ENCODE data around the gene ZNF746. TPM values are rescaled to one million over a fixed set of nuclear protein-coding genes. Genes with fewer than 3 reads are reported as not detected.
A peak's percentile ranks its signal among the peaks of the same experiment; 100 is the strongest.

Gene ZNF746
- total RNA-seq, 2 experiments from 2014 or later, result 19.7 to 21.4 TPM

- CTCF ChIA-PET, result no interaction called here
- POLR2A ChIA-PET, result no interaction called here
- peaks cover 1% of the 10 kb centered on the region for H3K4me1 Mint-ChIP-seq (ENCODE audit: low read depth)
- ATAC-seq (peak; percentile 38), DNase-seq (no peak)
- no peak overlapping the region for H3K27ac Mint-ChIP-seq
- no peaks in the 10 kb centered on the region for H3K27me3 Mint-ChIP-seq (ENCODE audit: low read depth)
- peaks cover 76% of the 10 kb centered on the region for H3K36me3 Mint-ChIP-seq (ENCODE audit: low read depth)
- H3K4me3 Mint-ChIP-seq, result no peak overlapping the region
- H3K9me3 Mint-ChIP-seq (ENCODE audit: insufficient read depth), result no peaks in the 10 kb centered on the region
Measured at GRCh38 chr7:149489391-149490024, 8.1 kb downstream of the ZNF746 start.

GRCh38 chr7:149479568-149479967 is 18.0 kb downstream of the ZNF746 start:
- Mint-ChIP-seq H3K4me1 (ENCODE audit: low read depth) (no peaks in the 10 kb centered on the region), H3K36me3 (ENCODE audit: low read depth) (peaks cover 50% of the 10 kb centered on the region), H3K27ac (no peak overlapping the region), H3K27me3 (ENCODE audit: low read depth) (no peaks in the 10 kb centered on the region), H3K4me3 (no peak overlapping the region), H3K9me3 (ENCODE audit: insufficient read depth) (no peaks in the 10 kb centered on the region)
- ATAC-seq (no peak), DNase-seq (no peak)
- ChIA-PET CTCF (no interaction called here), POLR2A (no interaction called here)

GRCh38 chr7:149478754-149479153 is 18.9 kb downstream of the ZNF746 start:
- ChIA-PET POLR2A (no interaction called here), CTCF (no interaction called here)
- no peak overlapping the region for H3K4me3 Mint-ChIP-seq
- H3K27me3 Mint-ChIP-seq (ENCODE audit: low read depth), result no peaks in the 10 kb centered on the region
- DNase-seq (no peak), ATAC-seq (no peak)
- no peaks in the 10 kb centered on the region for H3K4me1 Mint-ChIP-seq (ENCODE audit: low read depth)
- H3K27ac Mint-ChIP-seq, result no peak overlapping the region
- H3K9me3 Mint-ChIP-seq (ENCODE audit: insufficient read depth), result no peaks in the 10 kb centered on the region
- H3K36me3 Mint-ChIP-seq (ENCODE audit: low read depth), result peaks cover 53% of the 10 kb centered on the region

- Mint-ChIP-seq H3K9me3 (ENCODE audit: insufficient read depth) (no peaks in the 10 kb centered on the region), H3K36me3 (ENCODE audit: low read depth) (peaks cover 60% of the 10 kb centered on the region), H3K4me3 (no peak overlapping the region), H3K27ac (peak overlapping the region; percentile 33), H3K4me1 (ENCODE audit: low read depth) (no peaks in the 10 kb centered on the region), H3K27me3 (ENCODE audit: low read depth) (no peaks in the 10 kb centered on the region)
- ATAC-seq (no peak), DNase-seq (no peak)
- POLR2A ChIA-PET, result no interaction called here
- CTCF ChIA-PET, result no interaction called here
Measured at GRCh38 chr7:149477494-149478443, 19.8 kb downstream of the ZNF746 start.

- H3K27ac Mint-ChIP-seq, result no peak overlapping the region
- POLR2A ChIA-PET, result interaction anchor here (1.7 kb wide), 1 partner anchor 16 kb away, joined by 5 read pairs; the partner anchor contains the start of gene ZNF777
- no peaks in the 10 kb centered on the region for H3K27me3 Mint-ChIP-seq (ENCODE audit: low read depth)
- no peak overlapping the region for H3K4me3 Mint-ChIP-seq
- ATAC-seq, result no peak
- no peaks in the 10 kb centered on the region for H3K9me3 Mint-ChIP-seq (ENCODE audit: insufficient read depth)
- CTCF ChIA-PET, result no interaction called here
- no peak for DNase-seq
- H3K36me3 Mint-ChIP-seq (ENCODE audit: low read depth), result peaks cover 70% of the 10 kb centered on the region
- no peaks in the 10 kb centered on the region for H3K4me1 Mint-ChIP-seq (ENCODE audit: low read depth)
Measured at GRCh38 chr7:149476791-149477190, 20.8 kb downstream of the ZNF746 start.

- Mint-ChIP-seq H3K36me3 (ENCODE audit: low read depth) (peaks cover 77% of the 10 kb centered on the region), H3K9me3 (ENCODE audit: insufficient read depth) (no peaks in the 10 kb centered on the region), H3K4me3 (no peak overlapping the region), H3K4me1 (ENCODE audit: low read depth) (no peaks in the 10 kb centered on the region), H3K27me3 (ENCODE audit: low read depth) (no peaks in the 10 kb centered on the region), H3K27ac (no peak overlapping the region)
- ATAC-seq, result peak; percentile 30
- no peak for DNase-seq
- ChIA-PET CTCF (interaction anchor here (1.5 kb wide), 1 partner anchor 126 kb away, joined by 3 read pairs; no protein-coding TSS in a partner anchor), POLR2A (interaction anchor here (0.7 to 1.7 kb wide), 2 partner anchors 15 to 187 kb away, joined by 3 to 5 read pairs; partner anchors contain the start of gene ZNF777)
Measured at GRCh38 chr7:149475121-149476045, 22.2 kb downstream of the ZNF746 start.

- no peak overlapping the region for H3K27ac Mint-ChIP-seq
- CTCF ChIA-PET, result interaction anchor here (1.5 kb wide), 1 partner anchor 127 kb away, joined by 3 read pairs; no protein-coding TSS in a partner anchor
- H3K36me3 Mint-ChIP-seq (ENCODE audit: low read depth), result peaks cover 77% of the 10 kb centered on the region
- H3K4me1 Mint-ChIP-seq (ENCODE audit: low read depth), result no peaks in the 10 kb centered on the region
- ATAC-seq, result no peak
- H3K27me3 Mint-ChIP-seq (ENCODE audit: low read depth), result no peaks in the 10 kb centered on the region
- H3K9me3 Mint-ChIP-seq (ENCODE audit: insufficient read depth), result no peaks in the 10 kb centered on the region
- POLR2A ChIA-PET, result interaction anchor here (0.7 kb wide), 1 partner anchor 186 kb away, joined by 3 read pairs; no protein-coding TSS in a partner anchor
- DNase-seq, result no peak
- no peak overlapping the region for H3K4me3 Mint-ChIP-seq
Measured at GRCh38 chr7:149474309-149475120, 23.1 kb downstream of the ZNF746 start.

GRCh38 chr7:149473251-149473650 is 24.4 kb downstream of the ZNF746 start:
- DNase-seq (no peak), ATAC-seq (no peak)
- CTCF ChIA-PET, result no interaction called here
- no peaks in the 10 kb centered on the region for H3K4me1 Mint-ChIP-seq (ENCODE audit: low read depth)
- H3K27ac Mint-ChIP-seq, result no peak overlapping the region
- H3K9me3 Mint-ChIP-seq (ENCODE audit: insufficient read depth), result no peaks in the 10 kb centered on the region
- no peak overlapping the region for H3K4me3 Mint-ChIP-seq
- peaks cover 65% of the 10 kb centered on the region for H3K36me3 Mint-ChIP-seq (ENCODE audit: low read depth)
- H3K27me3 Mint-ChIP-seq (ENCODE audit: low read depth), result no peaks in the 10 kb centered on the region
- POLR2A ChIA-PET, result interaction anchor here (1.2 kb wide), 1 partner anchor 20 kb away, joined by 3 read pairs; no protein-coding TSS in a partner anchor

GRCh38 chr7:149471289-149471953 is 26.2 kb downstream of the ZNF746 start:
- CTCF ChIA-PET, result no interaction called here
- H3K36me3 Mint-ChIP-seq (ENCODE audit: low read depth), result peaks cover 52% of the 10 kb centered on the region
- no peak for ATAC-seq
- DNase-seq, result no peak
- H3K27ac Mint-ChIP-seq, result no peak overlapping the region
- no peaks in the 10 kb centered on the region for H3K4me1 Mint-ChIP-seq (ENCODE audit: low read depth)
- peaks cover 4% of the 10 kb centered on the region for H3K9me3 Mint-ChIP-seq (ENCODE audit: insufficient read depth)
- peaks cover 1% of the 10 kb centered on the region for H3K27me3 Mint-ChIP-seq (ENCODE audit: low read depth)
- POLR2A ChIA-PET, result no interaction called here
- H3K4me3 Mint-ChIP-seq, result no peak overlapping the region

GRCh38 chr7:149469806-149470205 is 27.8 kb downstream of the ZNF746 start:
- POLR2A ChIA-PET, result no interaction called here

More at GRCh38 chr7:149469806-149470205, 27.8 kb downstream of the ZNF746 start:
- Mint-ChIP-seq H3K4me1 (ENCODE audit: low read depth) (no peaks in the 10 kb centered on the region), H3K27me3 (ENCODE audit: low read depth) (peaks cover 4% of the 10 kb centered on the region), H3K36me3 (ENCODE audit: low read depth) (peaks cover 47% of the 10 kb centered on the region), H3K4me3 (no peak overlapping the region), H3K9me3 (ENCODE audit: insufficient read depth) (peaks cover 7% of the 10 kb centered on the region), H3K27ac (no peak overlapping the region)
- CTCF ChIA-PET, result no interaction called here
- ATAC-seq, result no peak
- DNase-seq, result no peak
